ENCODE data around the gene DIAPH2.

DNA sequence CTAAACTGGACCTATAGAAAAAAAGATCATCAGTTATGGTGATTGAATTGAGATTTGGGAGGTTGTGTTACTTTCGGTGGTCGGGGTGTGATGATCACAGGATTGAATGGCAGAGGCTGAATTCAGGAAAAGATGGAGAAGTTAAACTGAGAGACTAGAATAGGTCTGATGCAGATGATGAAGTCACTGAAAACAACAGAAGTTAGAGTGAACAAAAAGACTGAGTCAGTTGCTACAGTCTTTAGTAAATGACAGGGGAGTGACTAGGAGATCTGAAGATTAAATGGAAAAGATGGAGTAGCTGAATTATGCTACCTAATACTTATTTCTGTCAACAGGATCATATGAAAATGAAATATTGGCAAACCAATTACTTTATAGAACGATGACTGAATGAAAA, 362.2 kb downstream of the DIAPH2 start:
- TF ChIP-seq, protein P1, sequence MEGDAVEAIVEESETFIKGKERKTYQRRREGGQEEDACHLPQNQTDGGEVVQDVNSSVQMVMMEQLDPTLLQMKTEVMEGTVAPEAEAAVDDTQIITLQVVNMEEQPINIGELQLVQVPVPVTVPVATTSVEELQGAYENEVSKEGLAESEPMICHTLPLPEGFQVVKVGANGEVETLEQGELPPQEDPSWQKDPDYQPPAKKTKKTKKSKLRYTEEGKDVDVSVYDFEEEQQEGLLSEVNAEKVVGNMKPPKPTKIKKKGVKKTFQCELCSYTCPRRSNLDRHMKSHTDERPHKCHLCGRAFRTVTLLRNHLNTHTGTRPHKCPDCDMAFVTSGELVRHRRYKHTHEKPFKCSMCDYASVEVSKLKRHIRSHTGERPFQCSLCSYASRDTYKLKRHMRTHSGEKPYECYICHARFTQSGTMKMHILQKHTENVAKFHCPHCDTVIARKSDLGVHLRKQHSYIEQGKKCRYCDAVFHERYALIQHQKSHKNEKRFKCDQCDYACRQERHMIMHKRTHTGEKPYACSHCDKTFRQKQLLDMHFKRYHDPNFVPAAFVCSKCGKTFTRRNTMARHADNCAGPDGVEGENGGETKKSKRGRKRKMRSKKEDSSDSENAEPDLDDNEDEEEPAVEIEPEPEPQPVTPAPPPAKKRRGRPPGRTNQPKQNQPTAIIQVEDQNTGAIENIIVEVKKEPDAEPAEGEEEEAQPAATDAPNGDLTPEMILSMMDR (IDR thresholded peaks at IDR 0.05): no peak
- no peak for TF ChIP-seq EP300 (IDR thresholded peaks at IDR 0.05)
